IPS DF 19.7 (cell line): ENCODE results near the gene ITPKA.

ENCODE experiments used
- DNase-seq: peaks from one replicate; pipeline ENCODE4 v3.0.0-alpha.2; 2013; ENCODE audit warnings: low read depth, low spot score

ITPKA gene

GRCh38 chr15:41511331-41511898 is 17.7 kb downstream of the ITPKA start:
- no peak for DNase-seq

- DNase-seq = no peak
Measured at GRCh38 chr15:41511899-41512369, 18.3 kb downstream of the ITPKA start.

GRCh38 chr15:41512512-41512939 is 18.9 kb downstream of the ITPKA start:
- no peak for DNase-seq

GRCh38 chr15:41512940-41513505 is 19.3 kb downstream of the ITPKA start:
- DNase-seq = no peak

- no peak for DNase-seq
Measured at GRCh38 chr15:41513506-41514227, 20.0 kb downstream of the ITPKA start, which contains the start of gene LTK. Gene LTK (minus strand): TSS chr15:41513827. CDS start chr15:41513709, 118 bp downstream.

GRCh38 chr15:41517895-41518449 is 24.3 kb downstream of the ITPKA start:
- no peak for DNase-seq

- no peak for DNase-seq
Measured at GRCh38 chr15:41520636-41521035, 27.0 kb downstream of the ITPKA start.

- DNase-seq = no peak
Measured at GRCh38 chr15:41521614-41522013, 27.9 kb downstream of the ITPKA start.

- no peak for DNase-seq
Measured at GRCh38 chr15:41523097-41523496, 29.4 kb downstream of the ITPKA start.

GRCh38 chr15:41530363-41530956 is 36.8 kb downstream of the ITPKA start:
- DNase-seq = no peak

GRCh38 chr15:41535544-41535943 is 41.9 kb downstream of the ITPKA start:
- no peak for DNase-seq

GRCh38 chr15:41536866-41537265 is 43.2 kb downstream of the ITPKA start:
- DNase-seq = no peak

GRCh38 chr15:41543521-41543870 is 49.8 kb downstream of the ITPKA start:
- no peak for DNase-seq

GRCh38 chr15:41544650-41545015 is 51.0 kb downstream of the ITPKA start:
- no peak for DNase-seq

- no peak for DNase-seq
Measured at GRCh38 chr15:41545218-41545617, 51.5 kb downstream of the ITPKA start.

GRCh38 chr15:41546851-41547786 is 53.4 kb downstream of the ITPKA start:
- no peak for DNase-seq

GRCh38 chr15:41550066-41550775 is 56.5 kb downstream of the ITPKA start:
- DNase-seq = no peak
